NCI-H1048 (cell line): ENCODE measurements around the gene UBE2D2.

ENCODE experiments used
- DNase-seq: peaks from one replicate; lab custom pipeline; 2025; lab: John Stamatoyannopoulos, UW

Gene UBE2D2

GRCh38 chr5:139676951-139677735, 116.0 kb downstream of the UBE2D2 start:
- no peak for DNase-seq
